Body of pancreas (tissue), 4 donors: ENCODE results near the gene DBP.

ENCODE experiments used
- CTCF ChIP-seq, 7 experiments: fragments of 450-650 bp in 4 of 7; fragments of 200-600 bp in 3 of 7; sonication (generic) in 3 of 7; IDR thresholded peaks; one replicate each; pipeline ENCODE4 v1.5.1; 2016 to 2019; ENCODE audit warnings: antibody characterized with exemption in 7 of 7
- POLR2A ChIP-seq, 3 donors: fragments of 450-650 bp; IDR thresholded peaks; one replicate each; pipeline ENCODE4 v1.6.1; 2016; ENCODE audit warnings: antibody characterized with exemption in 3 of 3, mild to moderate bottlenecking in 2 of 3

GRCh38 chr19:48642862-48643261 is 5.7 kb upstream of the DBP start:
- TF ChIP-seq CTCF (IDR thresholded peaks at IDR 0.05), result no peak
- TF ChIP-seq POLR2A (IDR thresholded peaks at IDR 0.05), result no peak
